IPS DF 6.9 (cell line): ENCODE results near the gene OXT.

Experiments used
- DNase-seq: peaks from one replicate; pipeline ENCODE4 v3.0.0-alpha.2; 2013; ENCODE audit warnings: low read depth, low spot score
- H3K27ac ChIP-seq: one replicate; pipeline ENCODE4 v1.5.1; 2013; ENCODE audit warnings: low read length, control low read depth
- H3K27me3 ChIP-seq: 2 replicates; pipeline ENCODE4 v1.6.1; 2013; ENCODE audit warnings: mild to moderate bottlenecking, low read length; ENCODE audit not compliant: control insufficient read depth, insufficient read depth
- H3K36me3 ChIP-seq: 2 replicates; pipeline ENCODE4 v1.6.1; 2013; ENCODE audit warnings: low read length; ENCODE audit not compliant: control insufficient read depth, insufficient read depth
- H3K4me1 ChIP-seq: 2 replicates; pipeline ENCODE4 v1.6.1; 2013; ENCODE audit warnings: low read length; ENCODE audit not compliant: control insufficient read depth, insufficient read depth
- H3K4me3 ChIP-seq: 2 replicates; pipeline ENCODE4 v1.5.1; 2013; ENCODE audit warnings: mild to moderate bottlenecking, low read length
- H3K9me3 ChIP-seq: 2 replicates; pipeline ENCODE4 v1.6.1; 2013; ENCODE audit warnings: low read length, inconsistent platforms; ENCODE audit not compliant: control insufficient read depth, insufficient read depth
- WGBS: extraction: QIAGEN DNeasy Blood & Tissue Kit; methylation state at CpG from one replicate; pipeline ENCODE4 v1.1.7; 2013; ENCODE audit warnings: mixed read lengths, missing lambda C conversion rate; ENCODE audit not compliant: insufficient read length, insufficient coverage; 5-methylcytosine and 5-hydroxymethylcytosine counted together

The OXT gene

GRCh38 chr20:3085571-3086072 lies 14.2 kb downstream of the OXT start:
- H3K27me3 ChIP-seq: peaks cover 23% of the 10 kb centered on the region
- no CpG with 5 or more reads among the region's 8 CpGs for WGBS

GRCh38 chr20:3088031-3088430 lies 16.6 kb downstream of the OXT start:
- no peaks in the 10 kb centered on the region; the same call in 1 of the 2 replicates for H3K36me3 ChIP-seq
- H3K4me3 ChIP-seq: no peak overlapping the region
- DNase-seq: no peak
- WGBS: no CpG with 5 or more reads among the region's 7 CpGs
- no peak overlapping the region for H3K27ac ChIP-seq
- H3K9me3 ChIP-seq: no peaks in the 10 kb centered on the region
- peaks cover 7% of the 10 kb centered on the region for H3K4me1 ChIP-seq
- H3K27me3 ChIP-seq: peaks cover 8% of the 10 kb centered on the region; the same call in 1 of the 2 replicates

More at GRCh38 chr20:3085571-3086072, 14.2 kb downstream of the OXT start:
- Histone ChIP-seq H3K36me3 (no peaks in the 10 kb centered on the region; the same call in 1 of the 2 replicates), H3K27ac (no peak overlapping the region), H3K4me1 (peaks cover 7% of the 10 kb centered on the region), H3K9me3 (no peaks in the 10 kb centered on the region), H3K4me3 (no peak overlapping the region)
- no peak for DNase-seq

- DNase-seq: no peak
- WGBS: no CpG with 5 or more reads among the region's 1 CpG
- no peak overlapping the region for H3K27ac ChIP-seq
- H3K4me3 ChIP-seq: no peak overlapping the region
- H3K36me3 ChIP-seq: no peaks in the 10 kb centered on the region
- no peaks in the 10 kb centered on the region for H3K27me3 ChIP-seq
- H3K9me3 ChIP-seq: no peaks in the 10 kb centered on the region
- H3K4me1 ChIP-seq: no peaks in the 10 kb centered on the region; the same call in 1 of the 2 replicates
Observed at GRCh38 chr20:3090565-3090964, 19.1 kb downstream of the OXT start.

GRCh38 chr20:3092611-3093379 lies 21.4 kb downstream of the OXT start:
- Histone ChIP-seq H3K4me3 (peak overlapping the region; percentile 17; the same call in 1 of the 2 replicates), H3K27me3 (no peaks in the 10 kb centered on the region), H3K4me1 (no peaks in the 10 kb centered on the region; the same call in 1 of the 2 replicates), H3K36me3 (no peaks in the 10 kb centered on the region), H3K9me3 (no peaks in the 10 kb centered on the region), H3K27ac (no peak overlapping the region)
- no CpG with 5 or more reads among the region's 81 CpGs for WGBS
- no peak for DNase-seq

- Histone ChIP-seq H3K4me3 (no peak overlapping the region), H3K36me3 (no peaks in the 10 kb centered on the region), H3K27ac (no peak overlapping the region), H3K27me3 (no peaks in the 10 kb centered on the region), H3K4me1 (no peaks in the 10 kb centered on the region; the same call in 1 of the 2 replicates), H3K9me3 (no peaks in the 10 kb centered on the region)
- no CpG with 5 or more reads among the region's 10 CpGs for WGBS
- DNase-seq: no peak
Observed at GRCh38 chr20:3093861-3094361, 22.5 kb downstream of the OXT start.

GRCh38 chr20:3094848-3095629 lies 23.6 kb downstream of the OXT start:
- Histone ChIP-seq H3K27ac (no peak overlapping the region), H3K4me1 (no peaks in the 10 kb centered on the region; the same call in 1 of the 2 replicates), H3K27me3 (no peaks in the 10 kb centered on the region), H3K36me3 (no peaks in the 10 kb centered on the region), H3K4me3 (no peak overlapping the region), H3K9me3 (no peaks in the 10 kb centered on the region)
- no peak for DNase-seq
- WGBS: no CpG with 5 or more reads among the region's 13 CpGs

GRCh38 chr20:3100480-3100879 lies 29.1 kb downstream of the OXT start:
- WGBS: no CpG with 5 or more reads among the region's 7 CpGs
- Histone ChIP-seq H3K4me3 (no peak overlapping the region), H3K4me1 (no peaks in the 10 kb centered on the region), H3K9me3 (no peaks in the 10 kb centered on the region), H3K27me3 (no peaks in the 10 kb centered on the region), H3K36me3 (no peaks in the 10 kb centered on the region), H3K27ac (no peak overlapping the region)
- DNase-seq: no peak

- Histone ChIP-seq H3K27ac (no peak overlapping the region), H3K4me1 (no peaks in the 10 kb centered on the region), H3K4me3 (no peak overlapping the region), H3K36me3 (no peaks in the 10 kb centered on the region), H3K9me3 (no peaks in the 10 kb centered on the region), H3K27me3 (no peaks in the 10 kb centered on the region)
- DNase-seq: no peak
- WGBS: no CpG with 5 or more reads among the region's 6 CpGs
Observed at GRCh38 chr20:3101251-3101650, 29.8 kb downstream of the OXT start.

GRCh38 chr20:3101737-3102574 lies 30.5 kb downstream of the OXT start:
- no peaks in the 10 kb centered on the region for H3K27me3 ChIP-seq
- H3K4me1 ChIP-seq: no peaks in the 10 kb centered on the region
- DNase-seq: no peak
- no CpG with 5 or more reads among the region's 21 CpGs for WGBS
- no peak overlapping the region for H3K27ac ChIP-seq
- H3K9me3 ChIP-seq: no peaks in the 10 kb centered on the region
- no peaks in the 10 kb centered on the region for H3K36me3 ChIP-seq
- no peak overlapping the region for H3K4me3 ChIP-seq
